OCI-LY3 (cell line): Measurements from ENCODE around the gene ERGIC3.

ENCODE experiments used
- EZH2phosphoT487 ChIP-seq: fragments of 200-600 bp; shearing (Covaris generic); IDR thresholded peaks from 2 replicates; pipeline ENCODE4 v1.6.1; 2018; ENCODE audit warnings: antibody characterized with exemption, mixed run types, low read depth
- TF ChIP-seq, protein P1 (sequence below): fragments of 200-600, 300-600 bp; sonication (generic); IDR thresholded peaks from 2 replicates; pipeline ENCODE4 v1.5.1; 2014; ENCODE audit warnings: antibody characterized with exemption, low read length, low read depth

DNA sequence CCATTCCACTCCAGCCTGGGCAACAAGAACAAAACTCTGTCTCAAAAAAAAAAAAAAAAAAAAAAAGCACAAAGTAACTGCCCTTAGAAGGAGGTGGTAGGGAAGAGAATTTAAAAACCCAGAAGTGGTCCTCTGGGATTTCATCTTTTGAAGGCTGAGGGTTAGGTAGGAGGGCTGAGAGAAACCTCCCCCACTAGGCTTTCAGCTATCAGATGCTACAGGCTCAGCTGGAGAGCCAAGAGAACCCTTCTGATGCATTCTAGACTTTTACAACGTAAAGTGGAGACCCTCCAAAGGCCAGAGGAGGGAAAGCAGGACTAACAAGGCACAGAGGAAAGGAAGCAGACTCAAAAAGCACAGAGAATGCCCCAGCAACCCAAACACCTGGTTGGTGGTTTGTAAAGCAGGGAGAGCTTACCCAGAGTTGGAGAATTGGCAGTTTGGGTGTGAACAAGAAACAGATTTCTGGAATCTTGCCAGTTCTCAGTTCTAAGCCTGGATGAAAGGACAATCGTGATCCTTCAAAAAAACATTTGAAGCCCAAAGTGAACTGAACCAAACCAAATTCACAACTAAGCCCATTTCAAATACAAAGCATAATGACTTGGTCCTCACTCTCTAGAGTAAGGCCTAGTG is 50.6 kb downstream of the ERGIC3 start:
- TF ChIP-seq, protein P1, sequence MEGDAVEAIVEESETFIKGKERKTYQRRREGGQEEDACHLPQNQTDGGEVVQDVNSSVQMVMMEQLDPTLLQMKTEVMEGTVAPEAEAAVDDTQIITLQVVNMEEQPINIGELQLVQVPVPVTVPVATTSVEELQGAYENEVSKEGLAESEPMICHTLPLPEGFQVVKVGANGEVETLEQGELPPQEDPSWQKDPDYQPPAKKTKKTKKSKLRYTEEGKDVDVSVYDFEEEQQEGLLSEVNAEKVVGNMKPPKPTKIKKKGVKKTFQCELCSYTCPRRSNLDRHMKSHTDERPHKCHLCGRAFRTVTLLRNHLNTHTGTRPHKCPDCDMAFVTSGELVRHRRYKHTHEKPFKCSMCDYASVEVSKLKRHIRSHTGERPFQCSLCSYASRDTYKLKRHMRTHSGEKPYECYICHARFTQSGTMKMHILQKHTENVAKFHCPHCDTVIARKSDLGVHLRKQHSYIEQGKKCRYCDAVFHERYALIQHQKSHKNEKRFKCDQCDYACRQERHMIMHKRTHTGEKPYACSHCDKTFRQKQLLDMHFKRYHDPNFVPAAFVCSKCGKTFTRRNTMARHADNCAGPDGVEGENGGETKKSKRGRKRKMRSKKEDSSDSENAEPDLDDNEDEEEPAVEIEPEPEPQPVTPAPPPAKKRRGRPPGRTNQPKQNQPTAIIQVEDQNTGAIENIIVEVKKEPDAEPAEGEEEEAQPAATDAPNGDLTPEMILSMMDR = no peak
- no peak for TF ChIP-seq EZH2phosphoT487
